HL-60 (cell line): Measurements from ENCODE around the gene BLMH.

Experiments
- CTCF ChIP-seq: IDR thresholded peaks from one replicate; pipeline ENCODE4 v1.5.1; 2011; ENCODE audit warnings: low read length, control low read depth, inconsistent platforms; ENCODE audit not compliant: insufficient read depth
- POLR2AphosphoS5 ChIP-seq: IDR thresholded peaks from 2 replicates; pipeline ENCODE4 v1.6.1; 2012; ENCODE audit warnings: low read depth

GRCh38 chr17:30238003-30238344 is 53.8 kb downstream of the BLMH start:
- TF ChIP-seq POLR2AphosphoS5 (no peak), CTCF (no peak)
